Left ventricle myocardium superior (tissue), 1 donor: ENCODE measurements around the gene TMPRSS2. TPM values are rescaled to one million over a fixed set of nuclear protein-coding genes. Genes with fewer than 3 reads are reported as not detected.
"Not testable (repeated sequence)": the region's sequence is repeated elsewhere in the genome, so short reads cannot be mapped to it uniquely, and the experiment has no call there.

ENCODE experiments used
- ATAC-seq: fragments of 200-7000 bp; cut with Tn5 transposase; one replicate; pipeline ENCODE4 v1.9.1; 2020; ENCODE audit warnings: mild to moderate bottlenecking, moderate library complexity
- DNase-seq: peaks from one replicate; pipeline ENCODE4 v3.0.0-alpha.2; 2020
- intact Hi-C: fragments of 100-400 bp; cut with micrococcal nuclease; formaldehyde crosslinking; loops from one replicate; pipeline ENCODE4 v1.11.0; 2022
- total RNA-seq: library from RNA; stranded (reverse); fragmentation: NEBNext Ultra II Directional; extraction: Animal tissue kit (Norgen Biotek cat#: 25700); gene quantifications from one replicate; pipeline ENCODE4 v1.2.1, GENCODE V29; 2021
- donor health status: DM: no; HTN: yes; CAD: no; lungs with severe emphysema.

Gene TMPRSS2
- total RNA-seq, 1 donor from 2014 or later = not detected

GRCh38 chr21:41417505-41417904 lies 90.5 kb downstream of the TMPRSS2 start:
- DNase-seq, ATAC-seq, intact Hi-C loops: not testable (repeated sequence)

Other genes with a start within 250 kb of the TMPRSS2 start
- not detected for gene FAM3B, start 191.4 kb downstream of the TMPRSS2 start, total RNA-seq
- 7.1 TPM for gene MX2, start 146.1 kb downstream of the TMPRSS2 start, total RNA-seq
- gene MX1, start 81.9 kb downstream of the TMPRSS2 start, total RNA-seq = 14.9 TPM